ENCODE results near the gene SAMD4A.
A peak's percentile ranks its signal among the peaks of the same experiment; 100 is the strongest.

SAMD4A gene

DNA sequence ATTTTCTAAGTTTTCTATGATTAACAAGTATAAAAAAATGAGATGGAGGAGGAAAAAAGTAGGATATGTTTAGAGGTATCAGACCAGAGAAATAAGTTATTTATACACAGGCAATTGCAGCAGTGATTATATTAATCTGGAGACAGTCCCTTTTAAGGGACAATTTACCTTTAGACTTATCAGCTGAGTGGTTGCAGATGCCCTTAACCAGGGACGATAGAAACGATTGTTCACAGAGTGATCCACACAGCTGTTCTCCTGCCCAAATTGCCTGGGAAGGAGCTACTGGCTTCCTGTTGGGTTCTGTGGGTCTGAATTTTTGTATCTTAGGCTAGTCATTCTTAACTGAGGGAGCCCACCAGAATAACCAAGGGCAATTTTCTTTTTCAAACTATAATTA, 269.3 kb downstream of the SAMD4A start:
- DNase-seq, result no peak

DNA sequence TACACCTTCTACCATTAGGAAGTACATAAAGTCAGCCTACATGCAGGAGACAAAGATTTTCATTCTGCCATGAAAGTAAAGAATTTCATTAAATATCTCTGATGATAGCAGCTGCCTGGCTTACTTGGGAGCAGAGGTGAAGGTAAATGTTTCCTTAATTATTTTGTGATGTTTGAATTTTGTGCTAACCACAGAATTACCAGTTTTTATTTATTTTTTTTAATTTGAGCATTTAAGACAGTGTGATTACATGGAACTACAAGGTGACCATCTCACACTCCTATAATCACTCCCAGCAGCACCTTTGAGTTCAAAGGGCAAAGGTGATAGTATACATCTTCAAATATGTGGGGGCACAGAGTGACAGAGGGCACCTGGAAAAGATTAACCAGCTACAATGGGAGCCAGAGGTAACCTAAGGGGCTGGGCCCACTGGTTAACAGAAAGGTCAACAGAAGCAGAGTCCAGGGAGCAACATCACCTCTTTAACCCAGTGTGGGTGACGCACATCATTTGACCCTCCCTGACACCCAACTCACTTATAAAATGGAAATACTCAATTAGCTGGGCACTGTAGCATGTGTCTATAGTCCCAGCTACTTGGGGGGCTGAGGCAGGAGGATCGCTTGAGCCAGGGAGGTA, 270.7 kb downstream of the SAMD4A start:
- DNase-seq, result no peak

- DNase-seq, result no peak
Observed at GRCh38 chr14:54838931-54839512, 272.1 kb downstream of the SAMD4A start.

GRCh38 chr14:54839701-54840119, 272.8 kb downstream of the SAMD4A start:
- DNase-seq, result peak in 1 of 4 experiments; percentile 11

GRCh38 chr14:54840336-54840735, 273.4 kb downstream of the SAMD4A start:
- no peak for DNase-seq

DNA sequence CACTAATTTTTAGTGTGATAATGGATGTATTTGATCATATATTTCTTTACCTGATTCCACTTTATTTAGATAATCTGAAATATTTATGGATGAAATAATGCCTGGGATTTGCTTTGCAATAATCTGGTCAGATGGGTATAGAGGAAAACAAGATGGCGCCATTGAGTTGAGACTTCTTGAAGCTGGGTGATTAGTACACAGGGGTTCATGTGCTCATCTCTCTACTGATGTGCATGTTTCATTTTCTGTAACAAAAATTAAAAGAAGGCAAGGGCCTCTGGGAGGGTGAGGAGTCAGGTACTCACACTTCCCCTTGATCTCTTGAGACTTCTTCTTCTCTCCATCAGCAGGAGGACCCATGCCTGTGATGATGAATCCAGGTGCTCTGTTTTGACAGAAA, 273.9 kb downstream of the SAMD4A start:
- DNase-seq, result no peak

Measured in suppressor macrophage (primary cell).